Gastroesophageal sphincter (tissue), 2 donors: ENCODE measurements around the gene NUP93.

Experiments
- EP300 ChIP-seq: sonication (generic); formaldehyde crosslinking; IDR thresholded peaks from one replicate; pipeline ENCODE4 v1.6.1; 2017; ENCODE audit warnings: antibody characterized with exemption, mild to moderate bottlenecking
- POLR2A ChIP-seq, 2 donors: fragments of 450-650 bp; IDR thresholded peaks; one replicate each; pipeline ENCODE4 v1.6.1; 2017; ENCODE audit warnings: antibody characterized with exemption in 2 of 2, mild to moderate bottlenecking in 2 of 2, moderate library complexity in 1 of 2

DNA sequence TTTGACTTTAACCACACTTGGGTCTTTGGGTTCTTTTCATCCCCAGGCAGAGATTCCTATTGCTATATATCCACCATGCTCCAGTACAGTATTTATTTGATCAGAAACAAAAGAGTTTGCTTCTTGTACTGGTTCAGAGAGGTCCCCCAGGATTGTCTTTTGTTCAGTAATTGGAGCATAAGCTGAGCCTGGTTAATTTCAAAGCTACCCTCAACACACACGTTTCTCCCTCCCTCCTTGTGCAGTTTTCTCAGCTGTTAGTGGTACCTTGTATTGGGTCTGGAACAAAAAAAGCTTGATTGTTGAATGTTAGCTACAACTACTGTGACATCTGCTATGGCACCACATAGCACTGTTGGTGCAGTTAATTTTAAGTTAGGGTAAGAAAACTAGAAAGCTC lies 50.0 kb downstream of the NUP93 start:
- TF ChIP-seq POLR2A (IDR thresholded peaks at IDR 0.05) (no peak), EP300 (no peak)
